Transverse colon (tissue), 4 donors: ENCODE results near the gene CGN.

Source experiments
- EP300 ChIP-seq: sonication (generic); formaldehyde crosslinking; IDR thresholded peaks from one replicate; pipeline ENCODE4 v1.6.1; 2017; ENCODE audit warnings: antibody characterized with exemption, low read depth
- POLR2A ChIP-seq: fragments of 450-650 bp; IDR thresholded peaks from one replicate; pipeline ENCODE4 v1.6.1; 2016; ENCODE audit warnings: antibody characterized with exemption, mild to moderate bottlenecking, moderate library complexity
- POLR2AphosphoS5 ChIP-seq, 3 donors: sonication (generic); formaldehyde crosslinking; IDR thresholded peaks; one replicate each; pipeline ENCODE4 v1.6.1; 2016; ENCODE audit warnings: antibody characterized with exemption in 3 of 3
- TF ChIP-seq, protein P1 (sequence below), 5 experiments: fragments of 200-600 bp in 3 of 5; fragments of 450-650 bp in 2 of 5; sonication (generic) in 3 of 5; IDR thresholded peaks; 1 replicate in 2 of 5; 2 replicates in 3 of 5; pipeline ENCODE4 v1.5.1; 2016 to 2017; ENCODE audit warnings: antibody characterized with exemption in 5 of 5, inconsistent platforms in 3 of 5, mild to moderate bottlenecking in 2 of 5, moderate library complexity in 1 of 5

DNA sequence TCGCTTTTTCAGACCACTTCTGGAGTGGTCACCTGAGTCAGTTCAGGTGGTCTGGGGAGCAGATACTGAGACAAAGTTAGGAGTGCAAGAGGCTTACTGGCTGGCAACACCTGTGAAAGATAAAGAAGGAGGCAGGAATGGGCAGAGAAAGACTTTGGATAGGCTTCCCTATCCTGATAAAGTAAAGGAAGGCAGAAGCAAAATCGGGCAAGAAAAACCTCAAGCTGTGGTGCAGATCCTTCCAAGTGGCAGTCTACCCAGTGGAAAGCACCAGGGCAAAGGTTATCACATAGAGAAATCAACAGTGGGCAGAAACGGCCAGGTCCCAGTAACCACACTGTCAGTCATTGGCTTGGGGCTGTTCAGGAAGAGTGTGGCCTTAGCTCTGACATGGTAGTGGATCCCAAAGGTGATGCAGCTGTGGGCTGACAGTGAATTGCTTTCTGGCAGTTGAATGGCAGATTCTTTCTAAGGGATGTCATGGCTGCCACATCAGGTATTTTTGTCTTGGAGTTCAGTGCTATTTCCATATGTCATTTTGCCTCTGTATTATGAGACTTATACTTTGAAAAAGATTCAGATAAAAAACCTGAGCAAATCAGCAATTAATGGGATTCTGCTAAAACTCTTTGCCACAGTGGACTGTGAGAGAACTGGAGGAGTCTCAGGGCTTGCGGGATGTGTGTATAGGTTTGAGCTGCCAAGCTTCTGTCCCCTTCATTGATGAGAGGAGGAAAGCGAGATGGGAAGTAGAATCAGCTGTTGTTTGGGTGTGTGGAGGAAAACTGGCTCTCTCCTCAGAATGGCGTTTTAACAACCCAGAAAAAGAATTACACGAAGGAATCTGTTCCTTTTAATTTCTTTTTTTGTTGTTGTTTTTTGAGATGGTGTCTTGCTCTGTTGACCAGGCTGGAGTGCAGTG is 8.1 kb upstream of the CGN start:
- TF ChIP-seq POLR2A (no peak), EP300 (no peak), POLR2AphosphoS5 (IDR thresholded peaks at IDR 0.05) (no peak)
- TF ChIP-seq, protein P1, sequence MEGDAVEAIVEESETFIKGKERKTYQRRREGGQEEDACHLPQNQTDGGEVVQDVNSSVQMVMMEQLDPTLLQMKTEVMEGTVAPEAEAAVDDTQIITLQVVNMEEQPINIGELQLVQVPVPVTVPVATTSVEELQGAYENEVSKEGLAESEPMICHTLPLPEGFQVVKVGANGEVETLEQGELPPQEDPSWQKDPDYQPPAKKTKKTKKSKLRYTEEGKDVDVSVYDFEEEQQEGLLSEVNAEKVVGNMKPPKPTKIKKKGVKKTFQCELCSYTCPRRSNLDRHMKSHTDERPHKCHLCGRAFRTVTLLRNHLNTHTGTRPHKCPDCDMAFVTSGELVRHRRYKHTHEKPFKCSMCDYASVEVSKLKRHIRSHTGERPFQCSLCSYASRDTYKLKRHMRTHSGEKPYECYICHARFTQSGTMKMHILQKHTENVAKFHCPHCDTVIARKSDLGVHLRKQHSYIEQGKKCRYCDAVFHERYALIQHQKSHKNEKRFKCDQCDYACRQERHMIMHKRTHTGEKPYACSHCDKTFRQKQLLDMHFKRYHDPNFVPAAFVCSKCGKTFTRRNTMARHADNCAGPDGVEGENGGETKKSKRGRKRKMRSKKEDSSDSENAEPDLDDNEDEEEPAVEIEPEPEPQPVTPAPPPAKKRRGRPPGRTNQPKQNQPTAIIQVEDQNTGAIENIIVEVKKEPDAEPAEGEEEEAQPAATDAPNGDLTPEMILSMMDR (IDR thresholded peaks at IDR 0.05) = no peak
